ENCODE results near the gene MEGF11. TPM values are rescaled to one million over a fixed set of nuclear protein-coding genes. Genes with fewer than 3 reads are reported as not detected.

The MEGF11 gene
- polyA plus RNA-seq, 1 of the 3 experiments (the other 2 are of a cell fraction) = not detected

- Histone ChIP-seq H3K9me3 (no peaks in the 10 kb centered on the region), H3K36me3 (replicated peaks in 1 of 2; ENCODE audit: control insufficient read depth in 1 of 2, insufficient read depth in 2 of 2, low read length in 1 of 2) (no peaks in the 10 kb centered on the region), H3K27ac (ENCODE audit: low read depth in 2 of 2, low read length in 1 of 2) (no peak overlapping the region), H3K4me2 (no peak overlapping the region), H3K9me2 (no peaks in the 10 kb centered on the region), H3K27me3 (ENCODE audit: insufficient read depth) (peaks cover 17% of the 10 kb centered on the region), H3K4me3 (ENCODE audit: low read depth in 2 of 2, low read length in 1 of 2) (no peak overlapping the region), H3K79me2 (ENCODE audit: insufficient read depth) (no peaks in the 10 kb centered on the region), H3K9ac (no peak overlapping the region), H3K4me1 (ENCODE audit: control insufficient read depth in 1 of 2, insufficient read depth in 2 of 2, low read depth in 1 of 2, low read length in 1 of 2) (peaks cover 0 to 15% of the 10 kb centered on the region in 2 experiments; a peak in 1 of 4 replicates), H2AFZ (ENCODE audit: low read depth) (no peak overlapping the region), H4K20me1 (ENCODE audit: insufficient read depth) (no peaks in the 10 kb centered on the region), H3F3A (replicated peaks; ENCODE audit: insufficient read depth) (no peaks in the 10 kb centered on the region)
- 29% methylated on average over 4 of the region's 4 CpGs for WGBS (ENCODE audit: low lambda C conversion rate)
- DNase-seq = no peak
- CTCF ChIA-PET = interaction anchor here (1.2 kb wide), 1 partner anchor 35 kb away, joined by 4 read pairs; no protein-coding TSS in a partner anchor
- no peak for TF ChIP-seq EZH2phosphoT487 (IDR thresholded peaks at IDR 0.05; ENCODE audit: borderline replicate concordance, low read depth)
- no peak for TF ChIP-seq USF1 (IDR thresholded peaks at IDR 0.05; ENCODE audit: borderline replicate concordance, low read depth)
- no peak for TF ChIP-seq TCF12 (IDR thresholded peaks at IDR 0.05)
- TF ChIP-seq POLR2AphosphoS5 (IDR thresholded peaks at IDR 0.05; ENCODE audit: low read depth, low read length) = no peak
- TF ChIP-seq GATA2 (CRISPR knock-in tag; IDR thresholded peaks at IDR 0.05) = no peak
- no peak for TF ChIP-seq EP300 (IDR thresholded peaks at IDR 0.05; ENCODE audit: borderline replicate concordance in 1 of 2, low read depth in 1 of 2, low read length in 1 of 2)
- no peak for TF ChIP-seq FOXJ3 (CRISPR knock-in tag; IDR thresholded peaks at IDR 0.05)
- no peak for TF ChIP-seq CTCF (IDR thresholded peaks at IDR 0.05)
- no peak for TF ChIP-seq ZBTB33 (IDR thresholded peaks at IDR 0.05; ENCODE audit: borderline replicate concordance, low read depth)
- TF ChIP-seq SIN3A (IDR thresholded peaks at IDR 0.05; ENCODE audit: borderline replicate concordance, low read depth, low read length) = no peak
- TF ChIP-seq NRF1 (IDR thresholded peaks at IDR 0.05; ENCODE audit: low read depth, low read length) = no peak
- TF ChIP-seq MEF2A (IDR thresholded peaks at IDR 0.05; ENCODE audit: borderline replicate concordance, low read depth) = no peak
- no peak for TF ChIP-seq RAD21 (IDR thresholded peaks at IDR 0.05; ENCODE audit: low read length)
- POLR2A ChIA-PET = no interaction called here
Measured at GRCh38 chr15:66215811-66216210, 37.7 kb downstream of the MEGF11 start.

- H3K4me3 ChIP-seq (ENCODE audit: low read depth in 2 of 2, low read length in 1 of 2) = no peak overlapping the region
- H3F3A ChIP-seq (replicated peaks; ENCODE audit: insufficient read depth) = no peaks in the 10 kb centered on the region
- no peak overlapping the region for H3K27ac ChIP-seq (ENCODE audit: low read depth in 2 of 2, low read length in 1 of 2)
- TF ChIP-seq USF1 (IDR thresholded peaks at IDR 0.05; ENCODE audit: borderline replicate concordance, low read depth) (no peak), MAX (IDR thresholded peaks at IDR 0.05; ENCODE audit: low read depth) (no peak), SIN3A (IDR thresholded peaks at IDR 0.05; ENCODE audit: borderline replicate concordance, low read depth, low read length) (no peak), MEF2A (IDR thresholded peaks at IDR 0.05; ENCODE audit: borderline replicate concordance, low read depth) (no peak), GATA2 (CRISPR knock-in tag; IDR thresholded peaks at IDR 0.05) (no peak), NFIC (IDR thresholded peaks at IDR 0.05; ENCODE audit: borderline replicate concordance) (no peak), MXI1 (IDR thresholded peaks at IDR 0.05; ENCODE audit: low read depth, low read length) (no peak), FOSL2 (IDR thresholded peaks at IDR 0.05; ENCODE audit: borderline replicate concordance, low read depth) (no peak), RCOR1 (IDR thresholded peaks at IDR 0.05; ENCODE audit: low read length) (no peak), NRF1 (IDR thresholded peaks at IDR 0.05; ENCODE audit: low read depth, low read length) (no peak)
- ChIA-PET CTCF (no interaction called here), POLR2A (no interaction called here)
- DNase-seq = no peak
- H3K4me2 ChIP-seq = no peak overlapping the region
- no peaks in the 10 kb centered on the region for H4K20me1 ChIP-seq (ENCODE audit: insufficient read depth)
- H3K9ac ChIP-seq = no peak overlapping the region
- no peaks in the 10 kb centered on the region for H3K9me2 ChIP-seq
- no peak overlapping the region for H2AFZ ChIP-seq (ENCODE audit: low read depth)
- H3K36me3 ChIP-seq (replicated peaks in 1 of 2; ENCODE audit: control insufficient read depth in 1 of 2, insufficient read depth in 2 of 2, low read length in 1 of 2) = no peaks in the 10 kb centered on the region
- H3K4me1 ChIP-seq (ENCODE audit: control insufficient read depth in 1 of 2, insufficient read depth in 2 of 2, low read depth in 1 of 2, low read length in 1 of 2) = peaks cover 0 to 15% of the 10 kb centered on the region in 2 experiments; a peak in 1 of 4 replicates
- no peaks in the 10 kb centered on the region for H3K79me2 ChIP-seq (ENCODE audit: insufficient read depth)
- WGBS (ENCODE audit: low lambda C conversion rate) = 52% methylated on average over 3 of the region's 4 CpGs
- peaks cover 17% of the 10 kb centered on the region for H3K27me3 ChIP-seq (ENCODE audit: insufficient read depth)
- H3K9me3 ChIP-seq = no peaks in the 10 kb centered on the region
Measured at GRCh38 chr15:66214246-66214645, 39.3 kb downstream of the MEGF11 start.
